ENCODE data around the gene GMDS.

The GMDS gene

GRCh38 chr6:2231438-2231837 is 14.0 kb downstream of the GMDS start:
- no peak overlapping the region for H3K4me3 Mint-ChIP-seq
- H3K9me3 Mint-ChIP-seq: no peaks in the 10 kb centered on the region
- DNase-seq (ENCODE audit: low spot score in 2 of 2): no peak
- H3K36me3 Mint-ChIP-seq (ENCODE audit: insufficient read depth): peaks cover 4% of the 10 kb centered on the region
- H3K27ac Mint-ChIP-seq (ENCODE audit: low read depth): no peak overlapping the region
- peaks cover 12% of the 10 kb centered on the region for H3K4me1 Mint-ChIP-seq
- H3K27me3 Mint-ChIP-seq: no peaks in the 10 kb centered on the region
- no peak for ATAC-seq (replicated peaks; ENCODE audit: extremely low read depth, poor library complexity, severe bottlenecking)

- no peak overlapping the region for H3K4me3 Mint-ChIP-seq
- H3K4me1 Mint-ChIP-seq: peaks cover 12% of the 10 kb centered on the region
- DNase-seq (ENCODE audit: low spot score in 2 of 2) (no peak), ATAC-seq (replicated peaks; ENCODE audit: extremely low read depth, poor library complexity, severe bottlenecking) (no peak)
- H3K36me3 Mint-ChIP-seq (ENCODE audit: insufficient read depth): peaks cover 2% of the 10 kb centered on the region
- no peaks in the 10 kb centered on the region for H3K27me3 Mint-ChIP-seq
- H3K9me3 Mint-ChIP-seq: no peaks in the 10 kb centered on the region
- H3K27ac Mint-ChIP-seq (ENCODE audit: low read depth): no peak overlapping the region
These were observed 14.6 kb downstream of the GMDS start for GRCh38 chr6:2230659-2231277.

DNA sequence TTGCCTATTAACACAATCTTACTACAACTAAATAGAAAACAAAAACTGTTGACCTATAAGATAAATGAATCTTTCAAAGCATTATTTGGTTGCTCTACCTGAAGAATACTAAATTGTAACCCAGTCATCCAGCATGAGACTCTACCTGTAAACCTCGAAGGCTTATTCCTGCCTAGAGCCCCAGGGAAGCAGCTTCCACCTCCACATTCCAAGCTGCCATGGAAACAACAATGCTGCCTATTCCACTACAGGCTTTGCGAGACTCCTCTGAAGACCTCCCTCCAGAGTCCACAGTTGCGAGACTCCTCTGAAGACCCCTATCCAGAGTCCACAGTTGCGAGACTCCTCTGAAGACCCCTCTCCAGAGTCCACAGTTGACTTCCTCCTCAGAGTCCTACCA is 15.7 kb downstream of the GMDS start:
- no peak for ATAC-seq (replicated peaks; ENCODE audit: extremely low read depth, poor library complexity, severe bottlenecking)
- Mint-ChIP-seq H3K4me3 (no peak overlapping the region), H3K9me3 (no peaks in the 10 kb centered on the region), H3K36me3 (ENCODE audit: insufficient read depth) (peaks cover 2% of the 10 kb centered on the region), H3K4me1 (peaks cover 12% of the 10 kb centered on the region), H3K27me3 (no peaks in the 10 kb centered on the region), H3K27ac (ENCODE audit: low read depth) (no peak overlapping the region)
- DNase-seq (ENCODE audit: low spot score in 2 of 2): no peak

GRCh38 chr6:2229039-2229438 is 16.4 kb downstream of the GMDS start:
- Mint-ChIP-seq H3K4me1 (peaks cover 12% of the 10 kb centered on the region), H3K36me3 (ENCODE audit: insufficient read depth) (no peaks in the 10 kb centered on the region), H3K27me3 (no peaks in the 10 kb centered on the region), H3K9me3 (no peaks in the 10 kb centered on the region), H3K4me3 (no peak overlapping the region), H3K27ac (ENCODE audit: low read depth) (no peak overlapping the region)
- no peak for ATAC-seq (replicated peaks; ENCODE audit: extremely low read depth, poor library complexity, severe bottlenecking)
- DNase-seq (ENCODE audit: low spot score in 2 of 2): no peak

GRCh38 chr6:2228392-2228791 is 17.0 kb downstream of the GMDS start:
- H3K9me3 Mint-ChIP-seq: no peaks in the 10 kb centered on the region
- no peaks in the 10 kb centered on the region for H3K36me3 Mint-ChIP-seq (ENCODE audit: insufficient read depth)

DNA sequence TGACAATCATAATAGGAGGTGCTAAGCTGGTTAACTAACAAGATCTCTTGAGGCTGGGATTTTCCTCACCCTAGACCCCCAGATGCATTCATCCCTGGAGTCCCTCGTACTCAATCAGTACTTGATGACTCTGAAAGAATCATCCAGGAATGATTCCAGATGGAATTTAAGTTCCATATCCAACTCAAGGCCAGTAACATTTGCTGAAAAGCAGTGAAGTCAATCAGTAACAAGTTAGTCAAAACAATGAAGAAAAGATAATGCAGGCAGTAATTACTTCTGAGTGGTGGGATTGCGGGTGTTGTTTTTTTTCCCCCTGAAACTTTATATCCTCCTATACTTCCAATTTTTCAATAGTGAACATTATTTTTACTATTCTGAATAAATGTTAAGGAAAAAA is 18.6 kb downstream of the GMDS start:
- H3K9me3 Mint-ChIP-seq: no peaks in the 10 kb centered on the region
- DNase-seq (ENCODE audit: low spot score in 2 of 2): no peak
- H3K36me3 Mint-ChIP-seq (ENCODE audit: insufficient read depth): peaks cover 2% of the 10 kb centered on the region
- H3K4me3 Mint-ChIP-seq: no peak overlapping the region
- no peaks in the 10 kb centered on the region for H3K27me3 Mint-ChIP-seq
- ATAC-seq (replicated peaks; ENCODE audit: extremely low read depth, poor library complexity, severe bottlenecking): no peak
- H3K4me1 Mint-ChIP-seq: peaks cover 29% of the 10 kb centered on the region
- H3K27ac Mint-ChIP-seq (ENCODE audit: low read depth): no peak overlapping the region

More at GRCh38 chr6:2228392-2228791, 17.0 kb downstream of the GMDS start:
- Mint-ChIP-seq H3K4me1 (peaks cover 19% of the 10 kb centered on the region), H3K27me3 (no peaks in the 10 kb centered on the region), H3K4me3 (no peak overlapping the region), H3K27ac (ENCODE audit: low read depth) (no peak overlapping the region)
- no peak for ATAC-seq (replicated peaks; ENCODE audit: extremely low read depth, poor library complexity, severe bottlenecking)
- DNase-seq (ENCODE audit: low spot score in 2 of 2): no peak

DNA sequence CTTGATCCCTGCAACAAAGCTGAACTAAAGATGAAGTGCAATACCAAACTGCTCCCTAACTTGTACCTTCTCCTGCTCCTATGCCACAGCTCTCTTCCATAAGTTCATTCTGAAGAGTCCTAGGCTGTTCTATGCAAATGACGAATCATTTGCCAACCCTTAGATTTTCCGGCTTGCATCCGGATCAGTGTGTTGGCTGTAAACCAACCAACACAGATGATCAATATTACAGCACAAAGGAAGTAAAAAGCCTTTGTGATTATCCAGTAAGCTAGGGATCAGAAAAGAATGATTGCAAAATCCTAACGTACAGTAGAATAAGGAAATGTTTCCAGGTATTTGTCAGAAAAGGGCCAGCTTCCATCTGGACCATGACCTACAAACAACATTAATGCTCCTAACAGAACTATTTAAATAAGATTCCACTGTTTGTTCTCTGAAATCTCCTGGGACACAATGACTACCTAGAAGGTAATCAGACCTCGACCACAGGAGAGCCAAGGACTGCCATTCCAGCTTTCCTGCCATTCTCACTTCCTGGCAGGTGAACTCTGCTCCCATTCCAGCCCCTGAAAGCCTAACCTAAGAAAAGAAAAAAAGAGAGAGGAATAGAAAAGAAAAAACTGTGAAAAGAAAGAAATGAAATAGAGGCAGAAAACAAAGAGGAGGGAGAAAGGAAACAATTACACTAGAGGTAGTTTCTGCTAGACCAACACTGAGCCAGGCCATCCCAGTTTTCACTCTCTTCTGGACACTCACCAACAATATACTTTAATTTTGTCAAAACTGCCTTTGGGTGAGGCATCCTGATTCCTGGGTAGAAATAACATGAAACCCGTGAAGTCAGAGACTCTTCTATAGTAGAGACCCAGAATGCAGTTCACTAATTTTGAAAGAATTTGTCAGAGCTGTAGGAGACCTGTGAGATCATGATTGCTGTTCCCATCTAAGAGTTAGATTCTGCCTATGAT is 19.7 kb downstream of the GMDS start:
- H3K9me3 Mint-ChIP-seq: no peaks in the 10 kb centered on the region
- no peak overlapping the region for H3K4me3 Mint-ChIP-seq
- no peak for ATAC-seq (replicated peaks; ENCODE audit: extremely low read depth, poor library complexity, severe bottlenecking)
- H3K36me3 Mint-ChIP-seq (ENCODE audit: insufficient read depth): peaks cover 2% of the 10 kb centered on the region
- DNase-seq (ENCODE audit: low spot score in 2 of 2): no peak
- no peak overlapping the region for H3K27ac Mint-ChIP-seq (ENCODE audit: low read depth)
- H3K27me3 Mint-ChIP-seq: no peaks in the 10 kb centered on the region
- H3K4me1 Mint-ChIP-seq: peaks cover 33% of the 10 kb centered on the region

DNA sequence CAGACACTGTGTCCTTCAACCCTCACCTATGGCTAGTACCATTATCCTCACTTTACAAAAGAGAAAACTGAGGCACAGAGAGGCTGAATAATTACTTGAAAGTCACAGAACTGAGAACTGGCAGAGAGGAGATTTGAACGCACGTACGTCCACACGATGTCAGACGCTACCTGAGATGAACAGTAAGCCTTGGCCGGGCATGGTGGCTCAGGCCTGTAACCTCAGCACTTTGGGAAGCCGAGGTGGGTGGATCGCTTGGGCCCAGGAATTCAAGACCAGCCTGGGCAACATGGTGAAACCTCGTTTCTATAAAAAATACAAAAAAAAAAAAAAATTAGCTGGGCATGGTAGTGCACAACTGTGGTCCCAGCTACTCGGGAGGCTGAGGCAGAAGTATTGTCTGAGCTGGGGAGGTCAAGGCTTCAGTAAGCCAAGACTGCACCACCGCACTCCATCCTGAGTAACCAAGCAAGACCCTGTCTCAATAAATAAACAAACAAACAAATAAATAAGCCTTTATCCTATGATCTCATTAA is 20.5 kb downstream of the GMDS start:
- ATAC-seq (replicated peaks; ENCODE audit: extremely low read depth, poor library complexity, severe bottlenecking) (no peak), DNase-seq (ENCODE audit: low spot score in 2 of 2) (no peak)
- Mint-ChIP-seq H3K27me3 (no peaks in the 10 kb centered on the region), H3K27ac (ENCODE audit: low read depth) (no peak overlapping the region), H3K4me1 (peaks cover 30% of the 10 kb centered on the region), H3K9me3 (no peaks in the 10 kb centered on the region), H3K4me3 (no peak overlapping the region), H3K36me3 (ENCODE audit: insufficient read depth) (peaks cover 2% of the 10 kb centered on the region)

DNA sequence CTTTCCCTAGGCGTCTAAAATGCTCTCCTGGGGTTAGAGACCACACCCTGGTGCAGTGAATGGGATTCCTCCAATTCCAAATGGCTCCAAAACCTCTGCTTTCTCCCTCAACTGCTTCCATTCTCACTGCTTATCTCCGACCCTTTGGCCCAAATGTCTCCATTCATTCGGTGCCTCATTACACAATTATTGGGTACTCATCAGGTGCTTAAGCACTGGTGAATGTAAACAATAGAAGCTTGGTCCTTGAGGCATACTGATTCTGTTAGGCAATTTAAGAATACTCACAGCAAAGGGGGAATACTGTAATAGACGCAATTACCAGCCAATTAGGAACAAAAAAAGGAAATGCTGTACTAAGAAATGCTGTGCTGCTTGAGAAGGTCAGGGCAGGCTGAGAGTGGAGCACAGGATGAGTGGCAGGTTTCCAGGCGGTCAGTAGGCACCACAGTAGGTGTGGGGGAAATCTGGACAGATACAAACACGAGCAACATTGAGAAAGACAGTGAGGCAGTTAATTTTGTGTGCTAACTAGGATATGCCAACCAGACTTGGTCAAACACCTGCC is 23.0 kb downstream of the GMDS start:
- peak overlapping the region; percentile 94 for H3K27ac Mint-ChIP-seq (ENCODE audit: low read depth)
- peaks cover 27% of the 10 kb centered on the region for H3K4me1 Mint-ChIP-seq
- peaks cover 2% of the 10 kb centered on the region for H3K36me3 Mint-ChIP-seq (ENCODE audit: insufficient read depth)
- no peaks in the 10 kb centered on the region for H3K9me3 Mint-ChIP-seq
- no peak for DNase-seq (ENCODE audit: low spot score in 2 of 2)
- H3K27me3 Mint-ChIP-seq: no peaks in the 10 kb centered on the region
- no peak for ATAC-seq (replicated peaks; ENCODE audit: extremely low read depth, poor library complexity, severe bottlenecking)
- peak overlapping the region; percentile 84 for H3K4me3 Mint-ChIP-seq

DNA sequence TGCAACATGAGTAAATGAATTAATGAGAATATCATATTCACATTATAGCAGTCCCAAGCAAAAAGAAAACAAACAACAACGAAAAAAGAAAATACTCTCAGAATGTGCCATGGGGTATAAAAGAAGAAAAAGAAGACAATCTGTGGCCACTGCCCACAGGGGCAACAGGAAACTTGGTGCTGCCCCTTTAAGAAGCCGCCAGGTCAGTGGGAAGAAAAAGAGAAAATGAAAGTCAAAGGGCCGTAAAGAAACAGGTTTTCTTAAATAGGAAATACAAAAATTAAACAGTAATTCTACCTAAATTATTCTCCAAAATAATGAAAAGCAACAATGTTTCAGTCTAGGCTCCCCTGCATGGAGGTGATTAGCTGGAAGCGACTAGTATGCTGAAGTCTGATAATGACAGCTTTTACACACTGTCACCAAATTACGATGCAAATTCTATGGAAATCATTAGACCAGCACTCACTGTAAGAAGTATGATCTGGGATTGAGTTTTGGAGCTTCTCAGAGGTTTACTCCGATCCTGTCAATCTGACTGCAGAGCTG is 23.6 kb downstream of the GMDS start:
- peak overlapping the region; percentile 84 for H3K4me3 Mint-ChIP-seq
- DNase-seq (ENCODE audit: low spot score in 2 of 2) (no peak), ATAC-seq (replicated peaks; ENCODE audit: extremely low read depth, poor library complexity, severe bottlenecking) (no peak)
- peaks cover 27% of the 10 kb centered on the region for H3K4me1 Mint-ChIP-seq
- H3K9me3 Mint-ChIP-seq: no peaks in the 10 kb centered on the region
- no peaks in the 10 kb centered on the region for H3K27me3 Mint-ChIP-seq
- peaks cover 2% of the 10 kb centered on the region for H3K36me3 Mint-ChIP-seq (ENCODE audit: insufficient read depth)
- H3K27ac Mint-ChIP-seq (ENCODE audit: low read depth): peak overlapping the region; percentile 94

- H3K9me3 Mint-ChIP-seq: no peaks in the 10 kb centered on the region
- no peaks in the 10 kb centered on the region for H3K27me3 Mint-ChIP-seq
- no peak overlapping the region for H3K4me3 Mint-ChIP-seq
- ATAC-seq (replicated peaks; ENCODE audit: extremely low read depth, poor library complexity, severe bottlenecking): no peak
- peaks cover 29% of the 10 kb centered on the region for H3K4me1 Mint-ChIP-seq
- DNase-seq (ENCODE audit: low spot score in 2 of 2): no peak
- peaks cover 2% of the 10 kb centered on the region for H3K36me3 Mint-ChIP-seq (ENCODE audit: insufficient read depth)
- no peak overlapping the region for H3K27ac Mint-ChIP-seq (ENCODE audit: low read depth)
These were observed 25.3 kb downstream of the GMDS start for GRCh38 chr6:2220154-2220553.

DNA sequence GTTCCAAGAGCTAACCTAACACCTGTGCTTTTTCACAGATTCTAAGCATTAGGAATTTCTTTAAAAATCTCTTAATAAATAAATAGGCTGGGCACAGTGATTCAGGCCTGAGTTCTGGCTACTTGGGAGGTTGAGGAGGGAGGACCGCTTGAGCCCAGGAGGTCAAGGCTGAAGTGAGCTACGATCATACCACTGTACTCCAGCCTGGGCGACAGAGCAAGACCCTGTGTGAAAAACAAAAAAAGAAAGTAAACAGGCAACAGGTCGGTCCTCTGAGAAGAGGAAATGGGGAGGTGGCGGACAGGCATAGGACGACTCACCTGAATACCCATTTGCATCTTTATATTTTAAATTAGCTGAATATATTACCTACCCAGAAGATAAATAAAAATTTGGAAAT is 26.5 kb downstream of the GMDS start:
- ATAC-seq (replicated peaks; ENCODE audit: extremely low read depth, poor library complexity, severe bottlenecking): no peak
- H3K4me3 Mint-ChIP-seq: no peak overlapping the region
- peaks cover 2% of the 10 kb centered on the region for H3K36me3 Mint-ChIP-seq (ENCODE audit: insufficient read depth)
- H3K27me3 Mint-ChIP-seq: no peaks in the 10 kb centered on the region
- H3K4me1 Mint-ChIP-seq: peaks cover 32% of the 10 kb centered on the region
- H3K27ac Mint-ChIP-seq (ENCODE audit: low read depth): no peak overlapping the region
- no peak for DNase-seq (ENCODE audit: low spot score in 2 of 2)
- no peaks in the 10 kb centered on the region for H3K9me3 Mint-ChIP-seq
